Measurements from ENCODE around the gene BTBD7.

GRCh38 chr14:93299416-93299815, 33.4 kb downstream of the BTBD7 start:
- TF ChIP-seq POLR2A (IDR thresholded peaks at IDR 0.05) (no peak), CTCF (IDR thresholded peaks at IDR 0.05 in 4 of 5, conservative IDR thresholded peaks at IDR 0.05 in 1 of 5) (no peak)

Data from gastrocnemius medialis (tissue), 4 donors.